Glutamatergic neuron (in vitro differentiated cells): ENCODE results near the gene TENT5C. TPM values are rescaled to one million over a fixed set of nuclear protein-coding genes. Genes with fewer than 3 reads are reported as not detected.

Experiments used
- DNase-seq: peaks from one replicate; pipeline ENCODE4 v3.0.0; 2022
- H3K27ac Mint-ChIP-seq: one replicate; pipeline ENCODE4 v1.8.0; 2020; ENCODE audit warnings: mild to moderate bottlenecking, mixed read lengths, inconsistent platforms; ENCODE audit not compliant: unreplicated experiment
- H3K27me3 Mint-ChIP-seq: one replicate; pipeline ENCODE4 v1.8.0; 2020; ENCODE audit warnings: mild to moderate bottlenecking, moderate library complexity, mixed read lengths, inconsistent platforms; ENCODE audit not compliant: unreplicated experiment
- H3K36me3 Mint-ChIP-seq: one replicate; pipeline ENCODE4 v1.8.0; 2020; ENCODE audit warnings: mild to moderate bottlenecking, mixed read lengths, inconsistent platforms; ENCODE audit not compliant: unreplicated experiment
- H3K4me1 Mint-ChIP-seq: one replicate; pipeline ENCODE4 v1.8.0; 2020; ENCODE audit warnings: mild to moderate bottlenecking, low read depth, mixed read lengths, inconsistent platforms; ENCODE audit not compliant: unreplicated experiment
- H3K4me3 Mint-ChIP-seq: one replicate; pipeline ENCODE4 v1.8.0; 2020; ENCODE audit warnings: mild to moderate bottlenecking, mixed read lengths, inconsistent platforms; ENCODE audit not compliant: unreplicated experiment
- H3K9me3 Mint-ChIP-seq: one replicate; pipeline ENCODE4 v1.8.0; 2020; ENCODE audit warnings: mild to moderate bottlenecking, moderate library complexity, mixed read lengths, inconsistent platforms; ENCODE audit not compliant: unreplicated experiment
- total RNA-seq: library from RNA; stranded (reverse); fragmentation: NEBNext Ultra II Directional; extraction: Animal tissue kit (Norgen Biotek cat#: 25700); gene quantifications from one replicate; pipeline ENCODE4 v1.2.1, GENCODE V29; 2021; ENCODE audit not compliant: unreplicated experiment
- TF ChIP-seq, protein P1 (sequence below): fragments of 200-600 bp; sonication (generic); IDR thresholded peaks from one replicate; pipeline ENCODE4 v1.5.0; 2021; ENCODE audit not compliant: partially characterized antibody, unreplicated experiment

Gene TENT5C
- total RNA-seq, 1 donor from 2014 or later, result 0.27 TPM

DNA sequence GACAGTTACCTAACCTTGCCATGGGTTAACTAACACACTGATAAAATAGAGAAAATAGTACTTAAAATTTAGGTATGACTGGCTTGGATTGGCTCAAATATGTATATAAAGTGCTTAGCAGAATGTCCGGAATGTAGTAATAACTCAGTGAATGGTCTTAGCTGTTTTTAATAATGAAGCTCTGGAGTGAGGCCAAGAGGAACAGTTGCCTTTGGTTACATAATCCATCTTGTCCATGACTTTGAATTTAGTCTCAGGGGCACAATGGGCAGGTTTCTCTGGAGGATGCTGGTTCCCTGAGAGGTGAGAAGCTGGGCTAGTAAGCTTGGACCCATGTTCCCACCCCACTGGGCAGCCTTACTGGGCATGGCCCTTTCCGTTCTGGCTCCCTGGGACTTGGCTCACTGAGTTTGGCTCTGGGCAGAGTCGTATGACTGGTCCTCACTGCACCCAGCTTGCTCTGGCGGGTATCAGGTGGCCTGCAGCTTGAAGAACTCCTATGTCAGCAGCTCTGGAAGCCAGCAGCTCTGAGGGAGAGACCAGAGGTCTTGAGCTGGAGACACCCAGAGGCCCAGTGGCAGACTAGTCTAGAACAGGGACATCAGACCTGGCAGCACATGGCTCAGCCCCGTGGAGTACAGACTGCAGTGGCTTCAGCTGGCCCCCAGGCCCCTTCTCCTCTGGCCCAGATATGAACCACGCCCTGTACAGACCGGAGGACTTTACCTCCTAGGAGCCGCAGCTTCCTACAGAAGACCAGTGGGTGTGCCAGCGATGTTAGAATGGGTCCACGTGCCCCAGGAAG is 40.4 kb downstream of the TENT5C start:
- peaks cover 3% of the 10 kb centered on the region for H3K9me3 Mint-ChIP-seq
- H3K4me1 Mint-ChIP-seq, result no peaks in the 10 kb centered on the region
- H3K4me3 Mint-ChIP-seq, result no peak overlapping the region
- no peaks in the 10 kb centered on the region for H3K36me3 Mint-ChIP-seq
- H3K27me3 Mint-ChIP-seq, result peaks cover under 1% of the 10 kb centered on the region
- no peak for DNase-seq
- TF ChIP-seq, protein P1, sequence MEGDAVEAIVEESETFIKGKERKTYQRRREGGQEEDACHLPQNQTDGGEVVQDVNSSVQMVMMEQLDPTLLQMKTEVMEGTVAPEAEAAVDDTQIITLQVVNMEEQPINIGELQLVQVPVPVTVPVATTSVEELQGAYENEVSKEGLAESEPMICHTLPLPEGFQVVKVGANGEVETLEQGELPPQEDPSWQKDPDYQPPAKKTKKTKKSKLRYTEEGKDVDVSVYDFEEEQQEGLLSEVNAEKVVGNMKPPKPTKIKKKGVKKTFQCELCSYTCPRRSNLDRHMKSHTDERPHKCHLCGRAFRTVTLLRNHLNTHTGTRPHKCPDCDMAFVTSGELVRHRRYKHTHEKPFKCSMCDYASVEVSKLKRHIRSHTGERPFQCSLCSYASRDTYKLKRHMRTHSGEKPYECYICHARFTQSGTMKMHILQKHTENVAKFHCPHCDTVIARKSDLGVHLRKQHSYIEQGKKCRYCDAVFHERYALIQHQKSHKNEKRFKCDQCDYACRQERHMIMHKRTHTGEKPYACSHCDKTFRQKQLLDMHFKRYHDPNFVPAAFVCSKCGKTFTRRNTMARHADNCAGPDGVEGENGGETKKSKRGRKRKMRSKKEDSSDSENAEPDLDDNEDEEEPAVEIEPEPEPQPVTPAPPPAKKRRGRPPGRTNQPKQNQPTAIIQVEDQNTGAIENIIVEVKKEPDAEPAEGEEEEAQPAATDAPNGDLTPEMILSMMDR, result no peak
- H3K27ac Mint-ChIP-seq, result no peak overlapping the region

DNA sequence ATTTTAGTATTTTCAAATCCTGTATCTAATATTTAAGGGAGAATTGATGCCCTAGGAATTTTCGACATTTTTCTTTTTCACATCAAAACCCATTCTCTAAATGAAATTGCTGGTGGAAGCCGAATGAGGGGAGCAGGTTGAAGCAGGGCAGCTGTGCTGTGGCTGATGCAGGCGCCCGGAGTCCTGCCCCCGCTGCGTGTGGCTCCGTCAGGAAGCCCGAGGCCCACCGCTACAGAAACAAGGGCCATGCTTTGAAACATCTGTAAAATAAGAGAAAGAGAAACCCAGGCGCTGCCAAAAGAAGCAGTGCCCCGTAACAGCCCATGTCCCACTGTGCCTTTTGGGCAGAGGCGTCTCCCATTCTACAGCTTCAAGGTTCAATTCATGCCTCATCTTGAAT is 41.1 kb downstream of the TENT5C start:
- H3K4me3 Mint-ChIP-seq, result no peak overlapping the region
- TF ChIP-seq, protein P1, result no peak
- no peak for DNase-seq
- peaks cover 2% of the 10 kb centered on the region for H3K27me3 Mint-ChIP-seq
- H3K9me3 Mint-ChIP-seq, result peaks cover 3% of the 10 kb centered on the region
- H3K27ac Mint-ChIP-seq, result no peak overlapping the region
- no peaks in the 10 kb centered on the region for H3K4me1 Mint-ChIP-seq
- H3K36me3 Mint-ChIP-seq, result no peaks in the 10 kb centered on the region

DNA sequence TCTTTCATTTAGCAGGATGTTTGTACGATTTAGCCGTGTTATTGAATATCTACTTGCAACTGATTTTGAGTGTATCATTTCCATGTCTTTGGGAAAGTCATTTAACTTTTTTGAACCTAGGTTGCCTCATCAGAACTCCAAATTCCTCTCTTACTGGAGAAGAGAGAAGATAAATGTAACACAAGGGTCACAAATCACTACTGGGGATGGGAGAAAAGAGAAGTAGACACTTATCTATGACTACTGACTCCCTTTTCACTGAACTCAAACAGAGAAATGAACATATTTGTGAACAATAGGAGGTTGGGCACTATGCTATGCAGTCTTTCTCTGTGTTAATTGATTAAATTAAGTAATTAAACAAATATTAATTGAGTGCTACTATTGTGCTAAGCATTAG is 42.2 kb downstream of the TENT5C start:
- TF ChIP-seq, protein P1, result no peak
- no peaks in the 10 kb centered on the region for H3K36me3 Mint-ChIP-seq
- peaks cover 2% of the 10 kb centered on the region for H3K27me3 Mint-ChIP-seq
- no peaks in the 10 kb centered on the region for H3K4me1 Mint-ChIP-seq
- peaks cover 3% of the 10 kb centered on the region for H3K9me3 Mint-ChIP-seq
- no peak overlapping the region for H3K4me3 Mint-ChIP-seq
- H3K27ac Mint-ChIP-seq, result no peak overlapping the region
- DNase-seq, result no peak

DNA sequence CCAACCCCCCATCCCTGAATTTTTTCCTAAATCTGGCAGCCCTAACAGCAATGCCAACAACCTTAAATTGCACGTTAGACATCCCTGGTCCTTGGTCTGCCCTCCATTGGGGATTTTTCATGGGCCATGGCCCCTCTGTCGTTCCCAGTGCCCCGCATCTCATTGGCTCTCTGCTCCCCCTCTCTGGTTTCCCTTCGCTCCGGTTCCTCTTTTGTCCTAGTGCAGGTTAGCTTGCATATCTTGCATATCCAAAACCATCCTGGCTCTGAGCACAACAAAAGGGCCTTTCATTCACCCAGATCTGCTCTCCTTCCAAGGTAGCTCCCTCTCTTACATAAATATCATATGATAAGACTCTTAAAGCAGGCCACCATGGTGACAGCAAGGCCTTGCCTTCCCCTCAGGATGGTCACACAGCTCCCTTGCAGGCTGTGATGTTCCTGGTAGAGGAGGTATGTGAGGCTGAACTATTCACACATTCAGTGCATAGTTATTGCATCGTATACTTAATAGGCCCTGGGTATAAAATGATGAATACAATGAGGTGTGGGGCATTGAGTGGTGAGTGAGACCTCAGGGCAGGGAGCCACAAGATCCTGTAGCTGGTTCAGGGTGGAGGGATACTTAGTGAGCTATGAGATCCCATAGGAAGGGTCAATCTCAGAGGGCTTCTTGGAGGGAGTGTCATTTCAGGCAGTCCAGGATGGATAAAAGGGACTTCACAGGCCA is 45.2 kb downstream of the TENT5C start:
- Mint-ChIP-seq H3K27me3 (peaks cover 4% of the 10 kb centered on the region), H3K4me3 (no peak overlapping the region), H3K27ac (no peak overlapping the region), H3K9me3 (peaks cover 6% of the 10 kb centered on the region), H3K36me3 (no peaks in the 10 kb centered on the region), H3K4me1 (no peaks in the 10 kb centered on the region)
- TF ChIP-seq, protein P1, result no peak
- DNase-seq, result no peak

DNA sequence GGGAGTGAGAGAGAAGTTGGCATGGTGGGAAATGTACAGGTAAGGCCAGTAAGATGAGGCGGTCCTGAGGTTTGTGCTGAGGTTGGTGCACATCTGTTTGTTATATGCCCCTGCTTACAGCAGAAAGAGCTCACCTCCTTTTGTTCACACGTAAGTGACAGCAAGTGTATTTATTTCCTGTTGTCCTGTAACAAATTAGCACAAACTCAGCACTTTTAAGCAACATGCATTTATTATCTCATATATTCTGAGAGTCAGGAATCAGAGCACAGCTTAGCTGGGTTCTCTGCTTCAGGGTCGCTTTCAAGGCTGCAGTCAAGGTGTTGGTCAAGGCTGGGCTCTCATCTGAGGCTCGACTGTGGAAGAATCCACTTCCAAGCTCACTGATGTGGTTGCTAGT is 45.8 kb downstream of the TENT5C start:
- no peaks in the 10 kb centered on the region for H3K4me1 Mint-ChIP-seq
- TF ChIP-seq, protein P1, result no peak

More for the DNA sequence above, 45.8 kb downstream of the TENT5C start:
- DNase-seq, result no peak
- Mint-ChIP-seq H3K27me3 (peaks cover 4% of the 10 kb centered on the region), H3K4me3 (no peak overlapping the region), H3K27ac (no peak overlapping the region), H3K36me3 (no peaks in the 10 kb centered on the region), H3K9me3 (peaks cover 6% of the 10 kb centered on the region)
